GM19467 (cell line): ENCODE data around the gene NEU2.
"Not testable (repeated sequence)": the region's sequence is repeated elsewhere in the genome, so short reads cannot be mapped to it uniquely, and the experiment has no call there.

Source experiments
- ATAC-seq: cut with Tn5 transposase; IDR thresholded peaks from one replicate; pipeline ENCODE4 v1.9.1; 2021; ENCODE audit warnings: mild to moderate bottlenecking, moderate library complexity; ENCODE audit not compliant: unreplicated experiment

Gene NEU2

DNA sequence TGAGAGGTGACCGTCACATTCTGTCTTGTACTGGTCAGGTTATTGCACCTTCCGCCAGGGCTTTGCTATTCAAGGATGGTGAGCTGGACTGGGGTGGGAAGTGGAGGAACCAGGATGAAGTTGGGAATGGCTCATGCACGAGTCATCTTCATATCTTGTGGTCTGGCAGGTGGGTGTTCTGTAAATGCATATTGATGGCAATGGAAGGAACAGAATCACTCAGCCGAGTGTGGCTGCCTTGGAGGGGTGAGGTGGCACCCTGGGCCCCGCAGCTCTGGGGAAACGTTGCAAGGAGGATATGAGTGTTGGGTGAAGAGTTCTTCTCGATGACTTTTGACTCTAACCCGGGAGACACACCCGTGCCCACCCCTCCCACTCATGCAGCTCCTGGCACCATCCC, 1.2 kb downstream of the NEU2 start:
- no peak for ATAC-seq

DNA sequence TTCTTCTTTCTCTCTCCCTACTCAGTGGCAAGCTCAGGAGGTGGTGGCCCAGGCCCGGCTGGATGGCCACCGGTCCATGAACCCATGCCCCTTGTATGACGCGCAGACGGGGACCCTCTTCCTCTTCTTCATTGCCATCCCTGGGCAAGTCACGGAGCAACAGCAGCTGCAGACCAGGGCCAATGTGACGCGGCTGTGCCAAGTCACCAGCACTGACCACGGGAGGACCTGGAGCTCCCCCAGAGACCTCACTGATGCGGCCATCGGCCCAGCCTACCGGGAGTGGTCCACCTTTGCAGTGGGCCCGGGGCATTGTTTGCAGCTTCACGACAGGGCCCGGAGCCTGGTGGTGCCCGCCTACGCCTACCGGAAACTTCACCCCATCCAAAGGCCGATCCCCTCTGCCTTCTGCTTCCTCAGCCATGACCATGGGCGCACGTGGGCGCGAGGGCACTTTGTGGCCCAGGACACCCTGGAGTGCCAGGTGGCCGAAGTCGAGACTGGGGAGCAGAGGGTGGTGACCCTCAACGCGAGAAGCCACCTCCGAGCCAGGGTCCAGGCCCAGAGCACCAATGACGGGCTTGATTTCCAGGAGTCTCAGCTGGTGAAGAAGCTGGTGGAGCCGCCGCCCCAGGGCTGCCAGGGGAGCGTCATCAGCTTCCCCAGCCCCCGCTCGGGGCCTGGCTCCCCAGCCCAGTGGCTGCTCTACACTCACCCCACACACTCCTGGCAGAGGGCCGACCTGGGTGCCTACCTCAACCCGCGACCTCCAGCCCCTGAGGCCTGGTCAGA, 1.8 kb downstream of the NEU2 start:
- ATAC-seq = no peak

DNA sequence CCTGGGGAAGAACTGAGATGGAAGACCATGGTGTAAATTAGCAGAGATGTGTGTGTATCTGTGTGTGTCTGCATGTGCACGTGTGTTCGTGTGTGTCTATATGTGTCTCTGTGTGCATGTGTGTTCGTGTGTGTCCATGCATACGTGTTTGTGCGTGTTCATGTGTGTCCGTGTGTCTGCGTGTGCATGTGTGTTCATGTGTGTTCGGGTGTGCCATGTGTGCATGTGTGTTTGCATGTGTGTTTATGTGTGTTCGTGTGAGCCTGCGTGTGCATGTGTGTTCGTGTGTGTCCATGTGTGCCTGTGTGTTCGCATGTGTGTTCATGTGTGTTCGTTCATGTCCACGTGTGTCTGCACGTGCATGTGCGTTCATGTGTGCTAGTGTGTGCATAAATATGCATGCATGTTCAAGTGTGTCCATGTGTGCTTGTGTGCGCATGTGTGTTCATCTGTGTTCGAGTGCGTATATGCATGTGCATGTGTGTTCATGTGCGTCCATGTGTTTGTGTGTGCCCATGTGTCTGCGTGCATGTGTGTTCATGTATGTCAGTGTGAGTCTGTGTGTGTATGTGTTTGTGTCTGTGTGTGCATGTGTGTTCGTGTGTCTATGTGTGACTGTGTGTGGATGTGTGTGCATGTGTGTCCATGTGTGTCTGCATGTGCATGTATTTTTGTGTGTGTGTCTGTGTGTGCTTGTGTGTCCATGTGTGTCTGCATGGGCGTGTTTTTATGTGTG, 3.1 kb downstream of the NEU2 start:
- no peak for ATAC-seq

DNA sequence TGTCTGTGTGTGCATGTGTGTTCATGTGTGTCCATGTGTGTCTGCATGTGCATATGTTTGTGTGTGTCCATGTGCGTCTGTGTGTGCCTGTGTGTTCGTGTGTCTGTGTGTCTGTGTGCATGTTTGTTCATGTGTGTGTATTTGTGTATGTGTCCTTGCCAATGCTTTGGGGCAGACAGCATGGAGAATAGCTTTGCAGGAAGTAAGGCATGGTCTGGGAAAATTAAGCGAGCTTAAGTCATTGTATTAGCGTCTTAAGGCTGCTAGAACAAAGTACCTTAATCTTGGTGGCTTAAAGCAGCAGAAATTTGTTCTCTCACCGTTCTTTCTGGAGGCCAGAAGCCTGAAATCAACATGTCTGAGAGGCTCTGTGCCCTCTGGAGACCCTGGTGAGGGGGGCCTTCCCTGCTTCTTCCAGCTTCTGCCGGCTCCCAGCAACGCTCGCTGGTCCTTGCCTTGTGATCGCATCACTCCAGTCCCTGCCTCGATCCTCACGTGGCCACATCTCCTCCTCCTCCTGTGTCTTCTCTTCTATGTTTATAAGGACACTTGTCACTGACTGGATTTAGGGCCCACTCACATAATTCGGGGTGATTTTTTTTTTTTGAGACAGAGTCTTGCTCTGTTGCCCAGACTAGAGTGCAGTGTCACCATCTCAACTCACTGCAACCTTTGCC, 3.8 kb downstream of the NEU2 start:
- ATAC-seq = no peak

DNA sequence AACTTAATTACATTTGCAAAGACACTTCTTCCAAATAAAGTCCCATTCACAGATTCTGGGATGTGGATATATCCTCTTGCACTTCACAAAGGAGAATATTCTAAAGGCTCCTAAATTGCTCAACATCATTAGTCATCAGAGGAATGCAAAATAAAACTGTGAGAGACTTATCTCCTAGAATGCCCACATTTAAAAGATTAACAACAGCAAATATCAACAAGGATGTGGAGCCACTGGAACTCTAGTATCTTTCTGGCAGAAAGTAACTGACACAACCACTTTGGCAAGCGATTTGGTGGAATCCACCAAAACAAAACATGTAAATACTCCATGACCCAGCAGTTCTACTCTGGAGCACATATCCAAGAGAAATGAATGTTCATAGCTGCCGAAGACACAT, 4.6 kb downstream of the NEU2 start:
- no peak for ATAC-seq

DNA sequence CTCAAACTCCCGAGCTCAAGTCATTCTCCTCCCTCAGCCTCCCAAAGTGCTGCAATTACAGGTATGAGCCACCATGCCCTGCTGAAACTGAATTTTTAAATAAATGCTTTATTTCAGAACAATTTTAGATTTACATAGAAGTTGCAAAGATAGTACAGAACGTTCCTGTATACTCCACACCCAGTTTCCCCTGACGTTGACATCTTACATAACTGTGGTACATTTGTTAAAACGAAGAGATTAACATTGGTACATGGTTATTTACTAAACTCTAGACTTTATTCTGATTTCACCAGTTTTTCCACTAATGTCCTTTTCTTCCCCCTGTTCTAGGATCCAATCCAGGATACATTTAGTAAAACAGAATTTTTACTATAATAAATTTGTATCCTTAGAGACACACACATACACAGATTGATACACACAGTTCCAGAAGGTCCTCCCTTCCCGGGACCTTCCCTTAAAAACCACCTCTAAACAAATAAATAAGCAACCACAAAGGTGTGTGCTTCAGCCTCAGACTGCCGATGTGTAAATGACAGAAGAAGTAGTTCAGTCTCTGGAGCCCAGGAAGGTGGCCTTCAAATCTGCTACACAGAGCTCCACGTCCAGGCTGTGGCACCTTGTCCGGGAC, 6.9 kb downstream of the NEU2 start:
- ATAC-seq = no peak

DNA sequence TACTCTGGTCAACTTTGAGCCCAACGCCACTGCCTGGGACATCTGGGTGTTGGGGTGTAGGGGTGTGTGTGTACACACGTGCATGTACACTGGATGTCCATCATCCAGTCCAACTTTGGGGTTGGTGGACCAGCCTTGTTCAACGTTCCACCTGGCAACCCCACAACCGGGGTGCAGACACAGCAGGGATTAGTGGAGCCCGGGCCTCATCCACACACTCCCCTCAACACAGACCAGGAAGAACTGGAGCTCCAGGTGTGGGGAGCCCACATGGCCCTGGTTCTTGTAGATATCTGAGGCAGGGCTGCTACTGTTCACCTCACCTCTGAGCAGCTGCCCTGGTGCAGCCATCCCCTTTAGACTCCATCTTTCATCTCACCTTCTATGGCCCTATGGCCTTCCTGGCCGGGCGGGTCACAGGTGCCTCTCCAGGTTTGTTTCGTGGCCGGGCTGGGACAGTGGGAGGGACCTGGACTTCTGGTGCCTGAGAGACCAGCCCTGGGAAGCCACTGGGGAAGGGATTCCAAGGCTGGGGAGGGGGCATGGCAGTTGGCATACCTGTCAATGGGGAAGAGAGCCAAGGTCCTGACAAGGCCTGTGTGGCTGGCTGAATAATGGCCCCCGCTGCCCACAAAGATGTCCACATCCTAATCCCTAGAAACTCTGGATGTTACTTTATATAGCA, 7.5 kb downstream of the NEU2 start:
- ATAC-seq = no peak

DNA sequence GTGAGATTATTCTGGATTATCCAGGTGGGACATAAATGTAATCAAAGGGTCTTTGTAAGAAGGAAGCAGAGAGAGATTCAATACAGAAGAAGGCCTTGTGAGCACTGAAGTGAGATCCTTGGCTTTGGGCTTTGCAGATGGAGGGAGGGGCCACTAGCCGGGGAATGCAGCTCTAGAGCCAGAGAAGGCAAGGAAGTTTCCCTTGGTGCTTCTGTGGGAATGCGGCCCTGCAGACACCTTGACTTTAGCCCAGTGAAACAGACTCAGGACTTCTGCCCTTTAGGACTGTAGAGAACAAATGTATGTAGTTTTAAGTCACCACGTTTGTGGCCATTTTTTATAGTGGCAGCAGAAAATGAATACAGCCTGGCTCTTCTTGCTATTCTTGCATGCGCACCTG, 8.1 kb downstream of the NEU2 start:
- ATAC-seq = no peak

DNA sequence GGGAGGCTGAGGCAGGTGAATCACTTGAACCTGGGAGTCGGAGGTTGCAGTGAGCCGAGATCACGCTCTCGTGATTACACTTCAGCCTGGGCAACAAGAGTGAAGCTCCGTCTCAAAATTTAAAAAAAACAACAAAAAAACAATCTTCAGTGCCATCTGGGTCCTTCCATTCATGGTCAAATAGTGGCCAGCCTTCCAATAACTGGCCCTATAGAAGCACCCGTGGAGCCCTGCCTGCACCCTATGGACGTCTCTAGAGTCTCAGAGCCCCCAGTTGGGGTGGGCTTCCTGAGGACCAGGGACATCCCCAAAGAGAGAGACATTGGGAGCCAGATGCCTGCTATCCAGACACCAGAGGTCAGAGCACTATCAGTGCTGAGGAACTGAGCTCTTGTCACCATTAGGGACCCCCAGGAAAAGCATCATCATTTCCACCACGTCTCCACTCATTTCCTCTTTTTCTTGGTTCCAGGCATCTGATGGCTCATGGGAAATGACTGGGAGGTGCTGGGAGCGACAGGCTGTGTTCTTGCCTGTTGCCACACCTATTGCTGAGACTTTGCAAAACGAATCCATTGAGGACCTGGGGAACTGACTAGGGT, 9.4 kb downstream of the NEU2 start:
- no peak for ATAC-seq

DNA sequence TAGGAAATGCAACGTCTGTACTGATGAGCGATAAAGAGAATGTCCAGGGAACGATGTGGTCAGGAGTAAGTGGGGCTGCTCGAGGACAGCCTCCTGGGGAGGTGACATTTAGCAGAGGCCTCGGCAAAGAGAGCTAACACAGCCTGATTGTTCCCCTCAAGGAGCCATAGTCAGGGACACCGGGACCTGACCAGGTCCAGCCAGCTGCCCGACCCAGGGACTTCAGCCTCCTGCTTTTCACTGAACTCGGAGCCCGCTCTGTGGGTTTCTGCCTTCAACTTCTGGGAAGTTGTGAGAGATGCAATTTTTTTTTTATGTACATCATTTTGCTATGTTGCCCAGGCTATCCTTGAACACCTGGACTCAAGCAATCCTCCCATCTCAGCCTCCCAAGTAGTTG, 10.1 kb downstream of the NEU2 start:
- no peak for ATAC-seq

DNA sequence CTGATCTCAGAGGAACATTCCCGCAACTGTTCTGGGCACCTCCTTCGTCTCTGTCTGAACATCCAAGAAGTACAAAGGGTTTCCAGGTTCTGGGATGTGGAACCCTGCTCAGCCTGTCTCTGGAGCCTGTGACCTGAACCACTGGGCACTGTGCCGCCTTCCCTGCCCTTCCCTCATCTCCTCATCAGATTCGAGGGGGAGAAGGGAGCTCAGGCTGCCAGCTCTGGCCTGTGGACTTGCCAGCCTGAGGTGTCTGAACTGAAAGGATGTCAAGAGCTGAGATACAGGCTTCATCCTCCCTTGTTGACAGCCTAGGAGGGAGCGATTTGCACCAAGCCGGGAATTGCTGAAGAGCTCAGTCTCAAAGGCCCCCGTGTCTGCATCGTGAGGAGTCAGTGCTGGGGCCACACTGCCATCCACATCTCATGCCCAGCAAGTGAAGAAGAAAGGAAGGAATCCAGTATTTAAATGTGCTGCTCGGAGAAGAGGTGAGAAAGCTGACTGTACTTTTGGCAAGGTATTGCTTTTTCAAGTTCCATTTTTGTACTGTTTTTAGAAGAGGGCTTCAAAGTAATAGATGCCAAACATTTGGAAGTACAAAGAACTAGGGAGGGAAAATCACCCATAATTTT, 12.6 kb downstream of the NEU2 start:
- ATAC-seq = no peak

DNA sequence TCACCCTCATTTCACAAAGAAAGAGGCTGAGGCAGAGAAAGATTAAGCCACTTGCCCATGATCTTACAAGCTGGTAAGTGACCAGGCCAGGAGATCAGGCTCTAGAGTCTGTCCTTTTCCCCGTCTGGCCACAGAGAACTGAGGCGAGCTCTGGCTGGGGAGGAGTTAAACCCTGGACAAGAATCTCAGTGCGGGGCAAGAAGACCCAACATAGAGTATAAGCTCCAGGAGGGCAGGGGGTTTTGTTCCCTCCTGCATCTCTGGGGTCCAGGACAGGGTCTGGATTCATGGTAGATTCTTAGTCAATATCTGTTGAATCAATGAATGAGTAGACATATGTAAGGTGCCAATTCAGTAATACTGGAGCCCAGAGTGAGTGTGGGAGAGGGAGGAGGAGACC, 14.7 kb downstream of the NEU2 start:
- ATAC-seq = no peak

DNA sequence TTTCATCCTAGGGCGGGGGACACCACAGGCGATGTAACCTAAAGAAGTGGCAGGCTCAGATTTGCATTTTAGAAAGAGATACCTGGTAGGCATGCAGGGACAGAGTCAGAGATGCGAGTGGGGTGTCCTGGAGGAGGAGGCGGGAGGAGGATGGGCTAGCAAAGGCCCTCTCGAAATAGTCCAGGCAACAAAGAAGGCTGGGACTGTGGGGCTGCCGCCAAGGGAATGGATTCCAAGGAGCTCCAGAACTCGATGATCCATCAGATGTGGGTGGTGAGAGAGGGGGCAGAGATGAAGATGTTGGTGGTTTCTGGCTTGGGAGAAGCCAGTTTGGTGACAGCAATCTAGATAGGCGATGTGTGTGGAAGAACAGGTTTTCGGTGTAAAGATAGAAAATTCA, 15.2 kb downstream of the NEU2 start:
- no peak for ATAC-seq

DNA sequence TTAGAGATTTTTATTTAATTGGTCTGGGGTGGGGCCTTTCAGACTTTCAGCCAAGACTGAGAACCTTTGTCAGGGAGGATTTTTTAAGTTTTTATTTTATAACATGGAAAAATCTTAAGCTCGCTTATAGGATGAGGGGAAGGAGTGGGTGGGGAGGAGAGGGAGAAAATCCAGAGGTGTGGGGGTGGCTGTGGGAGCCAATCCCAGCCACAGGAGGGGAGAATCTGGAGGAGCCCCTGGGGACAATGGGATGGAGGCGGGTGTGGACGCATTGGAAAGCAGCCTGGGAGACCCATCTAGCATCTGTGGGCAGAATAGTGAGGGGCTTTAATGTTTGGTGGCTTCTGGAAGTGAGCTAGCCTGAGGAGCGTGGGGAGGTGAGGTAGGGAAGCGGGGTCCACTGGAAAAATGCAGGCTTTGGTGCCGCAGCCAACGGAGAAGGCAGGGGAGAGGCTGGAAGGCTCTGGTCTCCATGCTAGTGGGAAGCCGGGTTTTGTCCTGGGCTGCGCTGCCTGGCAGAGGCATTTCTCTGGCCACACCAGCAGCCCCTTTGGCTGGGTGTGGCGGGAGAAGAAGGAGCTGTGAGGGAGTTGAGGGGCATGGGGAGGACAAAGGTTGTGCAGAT, 16.2 kb downstream of the NEU2 start:
- ATAC-seq = no peak

DNA sequence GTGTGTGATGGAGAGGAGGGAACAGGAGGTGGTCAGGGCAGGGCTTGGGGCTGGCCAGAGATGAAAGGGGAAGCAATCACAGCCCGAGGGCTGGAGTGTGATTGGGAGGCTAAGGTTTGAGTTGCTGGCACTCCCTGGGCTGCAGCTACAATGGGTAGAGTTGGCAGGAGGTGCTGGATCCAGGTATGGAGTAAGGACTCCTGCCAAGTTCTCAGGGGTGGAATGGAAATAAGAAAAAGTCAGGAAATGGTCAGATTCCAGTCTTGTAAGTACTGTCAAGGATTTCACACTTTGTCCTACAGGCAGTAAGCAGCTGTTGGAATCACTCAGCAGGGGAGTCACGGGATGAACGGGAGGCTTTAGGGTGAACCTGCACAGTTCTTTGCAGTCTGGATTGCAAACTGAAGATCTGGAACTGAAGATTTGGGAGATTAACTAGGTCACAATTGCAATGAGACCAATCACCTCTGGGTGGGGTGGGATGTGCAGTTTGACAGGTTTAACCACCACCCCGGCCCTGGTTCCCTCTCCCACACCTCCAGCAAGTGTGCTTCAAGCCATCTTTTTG, 16.8 kb downstream of the NEU2 start:
- no peak for ATAC-seq

DNA sequence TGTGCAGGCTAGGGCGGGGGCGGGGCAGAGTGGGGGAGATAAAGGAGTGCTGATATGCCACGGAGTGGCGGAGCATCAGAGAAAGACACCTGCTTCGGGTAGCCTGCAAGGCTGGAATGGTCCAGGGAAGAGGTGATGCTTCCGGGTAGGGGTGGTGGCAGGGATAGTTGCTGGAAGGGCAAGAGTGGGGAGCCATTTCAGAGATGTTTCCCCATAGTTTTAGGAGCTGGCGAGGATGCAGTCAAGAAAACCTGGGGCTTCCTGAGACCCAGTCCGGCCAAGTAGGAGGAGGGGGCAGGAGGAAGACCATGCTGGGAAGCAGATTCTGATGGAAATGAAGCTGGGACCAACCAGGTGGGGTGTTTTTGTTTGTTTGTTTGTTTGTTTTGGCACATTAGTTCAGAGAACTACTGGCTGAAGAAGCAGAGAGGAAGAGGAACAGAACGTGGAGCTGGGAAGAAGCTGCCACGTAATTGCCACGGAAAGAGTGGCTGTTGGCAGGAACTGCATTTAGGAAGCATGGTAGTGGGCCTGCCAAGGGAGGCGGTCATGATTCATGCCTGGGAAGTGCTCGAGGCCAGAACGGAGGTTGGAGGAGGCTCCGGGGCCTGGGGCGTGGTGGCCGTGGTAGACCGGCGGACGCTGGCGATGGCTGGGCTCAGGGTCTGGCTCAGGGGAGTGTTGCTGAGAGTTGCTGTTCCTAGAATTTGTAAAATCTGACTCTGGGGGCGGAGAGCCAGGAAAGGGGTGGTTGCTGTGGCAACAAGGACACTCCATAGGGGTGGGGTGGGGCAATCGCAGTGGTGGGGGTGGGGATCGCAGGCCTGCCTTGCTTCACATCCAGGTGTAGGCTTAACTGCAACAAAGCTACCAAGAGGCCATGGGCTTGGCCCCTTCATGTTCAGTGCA, 19.0 kb downstream of the NEU2 start:
- no peak for ATAC-seq

DNA sequence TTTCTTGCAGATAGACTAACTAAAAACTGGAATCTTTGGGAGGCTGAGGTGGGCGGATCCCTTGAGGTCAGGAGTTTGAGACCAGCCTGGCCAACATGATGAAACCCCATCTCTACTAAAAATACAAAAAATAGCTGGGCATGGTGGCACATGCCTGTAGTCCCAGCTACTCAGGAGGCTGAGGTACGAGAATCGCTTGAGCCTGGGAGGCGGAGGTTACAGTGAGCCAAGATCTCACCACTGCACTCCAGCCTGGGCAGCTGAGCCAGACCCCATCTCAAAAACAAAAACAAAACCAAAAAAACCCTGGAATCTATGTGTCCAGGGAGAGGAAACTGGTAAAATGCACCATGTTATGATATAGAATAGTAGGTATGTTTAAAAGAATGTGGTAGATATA, 20.0 kb downstream of the NEU2 start:
- not testable (repeated sequence) for ATAC-seq
